Breast epithelium (tissue), 3 donors: ENCODE results near the gene VPS13D.

Source experiments
- CTCF ChIP-seq, 3 donors: fragments of 450-650 bp; IDR thresholded peaks; one replicate each; pipeline ENCODE4 v1.5.1; 2016 to 2017; ENCODE audit warnings: antibody characterized with exemption in 3 of 3, mild to moderate bottlenecking in 3 of 3, moderate library complexity in 3 of 3
- POLR2A ChIP-seq: fragments of 450-650 bp; IDR thresholded peaks from one replicate; pipeline ENCODE4 v1.6.1; 2016; ENCODE audit warnings: antibody characterized with exemption, mild to moderate bottlenecking, moderate library complexity

GRCh38 chr1:12340544-12340930 is 110.7 kb downstream of the VPS13D start:
- TF ChIP-seq CTCF (IDR thresholded peaks at IDR 0.05) (no peak), POLR2A (no peak)
